Left hindlimb (tissue), 1 donor: ENCODE measurements around the gene REG3G.
"Not testable (repeated sequence)": the region's sequence is repeated elsewhere in the genome, so short reads cannot be mapped to it uniquely, and the experiment has no call there.

Experiments
- DNase-seq: peaks from one replicate; pipeline ENCODE4 v3.0.0-alpha.2; 2018

Gene REG3G

GRCh38 chr2:79026061-79026460, 559 bp downstream of the REG3G start:
- no peak for DNase-seq

GRCh38 chr2:79039944-79040343, 14.4 kb downstream of the REG3G start:
- no peak for DNase-seq

GRCh38 chr2:79041032-79041448, 15.5 kb downstream of the REG3G start:
- DNase-seq, result no peak

- DNase-seq, result peak; percentile 86
These were observed 28.0 kb downstream of the REG3G start for GRCh38 chr2:79053486-79053885.

GRCh38 chr2:79054769-79055168, 29.3 kb downstream of the REG3G start:
- DNase-seq, result not testable (repeated sequence)

GRCh38 chr2:79065201-79065600, 39.7 kb downstream of the REG3G start:
- DNase-seq, result no peak

- no peak for DNase-seq
These were observed 45.6 kb downstream of the REG3G start for GRCh38 chr2:79071078-79071477.
